ENCODE measurements around the gene RAB3B. TPM values are rescaled to one million over a fixed set of nuclear protein-coding genes. Genes with fewer than 3 reads are reported as not detected.

RAB3B gene
- total and polyA plus RNA-seq, 2 of the 4 experiments (the other 2 are of a cell fraction), result 33.6 to 78.5 TPM

GRCh38 chr1:51930329-51930728 lies 60.2 kb downstream of the RAB3B start:
- H3K27ac ChIP-seq (ENCODE audit: insufficient read depth, low read length), result no peak overlapping the region
- dilution Hi-C loops (cut with HindIII; ENCODE audit: low sequenced_read_pairs, unreplicated experiment), result no loop called here
- H4K5ac ChIP-seq (ENCODE audit: low read depth, low read length), result no peak overlapping the region
- peaks cover 31 to 74% of the 10 kb centered on the region in 2 experiments for H3K79me1 ChIP-seq (ENCODE audit: low read depth in 1 of 2, low read length in 2 of 2)
- TF ChIP-seq FOS (IDR thresholded peaks at IDR 0.05; ENCODE audit: low read depth, low read length) (no peak), SMC3 (IDR thresholded peaks at IDR 0.05; ENCODE audit: low read depth, low read length) (no peak), CEBPB (IDR thresholded peaks at IDR 0.05; ENCODE audit: low read depth, low read length) (no peak), USF2 (IDR thresholded peaks at IDR 0.05; ENCODE audit: low read depth, low read length) (no peak), MAZ (IDR thresholded peaks at IDR 0.05; ENCODE audit: borderline replicate concordance, low read depth, low read length) (no peak), CHD1 (IDR thresholded peaks at IDR 0.05; ENCODE audit: low read depth, low read length) (no peak), NFE2L2 (IDR thresholded peaks at IDR 0.05; ENCODE audit: low read depth, low read length) (no peak), RCOR1 (IDR thresholded peaks at IDR 0.05; ENCODE audit: insufficient replicate concordance, low read length) (no peak), CTCF (conservative IDR thresholded peaks at IDR 0.05; ENCODE audit: low read depth, low read length) (no peak), RFX5 (IDR thresholded peaks at IDR 0.05; ENCODE audit: low read depth, low read length) (no peak), MAFK (IDR thresholded peaks at IDR 0.05; ENCODE audit: low read depth, low read length) (no peak), RAD21 (IDR thresholded peaks at IDR 0.05; ENCODE audit: low read length) (no peak), BHLHE40 (IDR thresholded peaks at IDR 0.05; ENCODE audit: low read depth, low read length) (no peak), MXI1 (IDR thresholded peaks at IDR 0.05; ENCODE audit: borderline replicate concordance, low read depth, low read length) (no peak)
- TF ChIP-seq, protein P1, sequence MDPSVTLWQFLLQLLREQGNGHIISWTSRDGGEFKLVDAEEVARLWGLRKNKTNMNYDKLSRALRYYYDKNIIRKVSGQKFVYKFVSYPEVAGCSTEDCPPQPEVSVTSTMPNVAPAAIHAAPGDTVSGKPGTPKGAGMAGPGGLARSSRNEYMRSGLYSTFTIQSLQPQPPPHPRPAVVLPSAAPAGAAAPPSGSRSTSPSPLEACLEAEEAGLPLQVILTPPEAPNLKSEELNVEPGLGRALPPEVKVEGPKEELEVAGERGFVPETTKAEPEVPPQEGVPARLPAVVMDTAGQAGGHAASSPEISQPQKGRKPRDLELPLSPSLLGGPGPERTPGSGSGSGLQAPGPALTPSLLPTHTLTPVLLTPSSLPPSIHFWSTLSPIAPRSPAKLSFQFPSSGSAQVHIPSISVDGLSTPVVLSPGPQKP (IDR thresholded peaks at IDR 0.05; ENCODE audit: borderline replicate concordance, low read depth, low read length), result no peak
- no peak overlapping the region for H3K56ac ChIP-seq (ENCODE audit: extremely low read depth, insufficient read depth, low read length)
- no TSS peak for BruUV-seq (replicated peaks)
- no peaks in the 10 kb centered on the region for H3K27me3 ChIP-seq (ENCODE audit: control insufficient read depth, insufficient read depth, low read length)
- DNase-seq (no peak), ATAC-seq (ENCODE audit: low read depth) (no peak)
- no peak overlapping the region for H3K4ac ChIP-seq (ENCODE audit: low read depth, low read length)
- H4K8ac ChIP-seq (ENCODE audit: low read depth in 2 of 2, low read length in 2 of 2), result no peak overlapping the region
- H4K91ac ChIP-seq (ENCODE audit: insufficient read depth, low read depth, low read length), result no peak overlapping the region
- in situ Hi-C loops (cut with MboI; ENCODE audit: low sequenced_read_pairs), result no loop called here
- no peak overlapping the region for H2BK20ac ChIP-seq (ENCODE audit: low read depth, low read length)
- POLR2A ChIA-PET (ENCODE audit: unreplicated experiment), result no interaction called here
- no peak overlapping the region for H3K4me2 ChIP-seq (ENCODE audit: low read depth, low read length)
- no peak overlapping the region for H3K18ac ChIP-seq (ENCODE audit: low read depth, low read length)
- CTCF ChIA-PET, result interaction anchor here (0.9 kb wide), 1 partner anchor 34 kb away, joined by 3 read pairs; no protein-coding TSS in a partner anchor
- H3K4me1 ChIP-seq (ENCODE audit: control insufficient read depth, insufficient read depth, low read length), result peaks cover 13% of the 10 kb centered on the region
- no peak overlapping the region; the same call in 1 of the 2 replicates for H3K23ac ChIP-seq (ENCODE audit: low read depth, low read length)
- H2AK5ac ChIP-seq (ENCODE audit: low read depth, low read length), result no peak overlapping the region
- H2BK120ac ChIP-seq (ENCODE audit: low read depth, low read length), result no peak overlapping the region
- peaks cover 30% of the 10 kb centered on the region for H3K9me1 ChIP-seq (ENCODE audit: insufficient read depth, low read length)
- H2BK15ac ChIP-seq (ENCODE audit: low read depth, low read length), result no peak overlapping the region
- no peaks in the 10 kb centered on the region for H4K20me1 ChIP-seq (ENCODE audit: insufficient read depth, low read length)
- H3K14ac ChIP-seq (replicated peaks; ENCODE audit: low read depth, low read length), result no peak overlapping the region
- no peaks in the 10 kb centered on the region for H3K9me3 ChIP-seq (ENCODE audit: control insufficient read depth, insufficient read depth, low read length)
- no peak overlapping the region for H2AFZ ChIP-seq (replicated peaks; ENCODE audit: low read length, poor library complexity)
- H3K36me3 ChIP-seq (ENCODE audit: control insufficient read depth, insufficient read depth, low read length), result peaks cover 27% of the 10 kb centered on the region
- intact Hi-C loops (cut with micrococcal nuclease), result no loop called here
- H2BK5ac ChIP-seq (ENCODE audit: low read depth, low read length, poor library complexity, severe bottlenecking), result peak overlapping the region; percentile 65
- H3K4me3 ChIP-seq (ENCODE audit: insufficient read depth, low read depth, low read length), result no peak overlapping the region
- no peak overlapping the region for H2AK9ac ChIP-seq (replicated peaks; ENCODE audit: low read depth, low read length, poor library complexity)
- H3K9ac ChIP-seq (ENCODE audit: low read depth, low read length), result no peak overlapping the region

Measured in IMR-90 (cell line).